CD14-positive monocyte (primary cell): Measurements from ENCODE around the gene MPP2. TPM values are rescaled to one million over a fixed set of nuclear protein-coding genes. Genes with fewer than 3 reads are reported as not detected.
A peak's percentile ranks its signal among the peaks of the same experiment; 100 is the strongest.

Experiments used
- DNase-seq, 3 donors: peaks; one replicate each; pipeline ENCODE4 v3.0.0-alpha.2; 2011 to 2022
- H2AFZ ChIP-seq: 2 replicates; pipeline ENCODE4 v1.6.0; 2012; ENCODE audit warnings: mild to moderate bottlenecking, low read depth, low read length, inconsistent platforms; ENCODE audit not compliant: insufficient read depth, poor library complexity, severe bottlenecking
- H3K27ac ChIP-seq, 2 donors: 1 replicate in 1 of 2; 2 replicates in 1 of 2; pipeline ENCODE4 v1.5.1; 2012 to 2013; ENCODE audit warnings: low read length in 2 of 2, control low read depth in 1 of 2, inconsistent platforms in 1 of 2, low read depth in 1 of 2, mild to moderate bottlenecking in 1 of 2
- H3K27me3 ChIP-seq, 2 donors: one replicate each; pipeline versions ENCODE4 v1.6.0 to v1.6.1; 2011 to 2013; ENCODE audit warnings: low read length in 2 of 2; ENCODE audit not compliant: control insufficient read depth in 2 of 2, insufficient read depth in 2 of 2
- H3K36me3 ChIP-seq, 2 donors: replicated peaks in 1 of 2; 1 replicate in 1 of 2; 2 replicates in 1 of 2; pipeline versions ENCODE4 v1.5.1 to v1.6.1; 2012 to 2013; ENCODE audit warnings: low read length in 2 of 2, control low read depth in 1 of 2, inconsistent platforms in 1 of 2, mild to moderate bottlenecking in 1 of 2; ENCODE audit not compliant: insufficient read depth in 2 of 2, control insufficient read depth in 1 of 2
- H3K4me1 ChIP-seq, 2 donors: 1 replicate in 1 of 2; 2 replicates in 1 of 2; pipeline versions ENCODE4 v1.5.1 to v1.6.1; 2012 to 2013; ENCODE audit warnings: low read length in 2 of 2, control low read depth in 1 of 2, inconsistent platforms in 1 of 2, mild to moderate bottlenecking in 1 of 2, moderate library complexity in 1 of 2; ENCODE audit not compliant: insufficient read depth in 2 of 2, control insufficient read depth in 1 of 2
- H3K4me2 ChIP-seq: replicated peaks from 2 replicates; pipeline ENCODE3; 2012; ENCODE audit warnings: low read length, moderate library complexity, mild to moderate bottlenecking; ENCODE audit not compliant: poor library complexity, severe bottlenecking; ENCODE audit errors: extremely low read depth
- H3K4me3 ChIP-seq, 3 experiments: fragments of 200-600 bp in 1 of 3; sonication (generic) in 1 of 3; replicated peaks in 1 of 3; 1 replicate in 2 of 3; 2 replicates in 1 of 3; pipeline ENCODE4 v1.5.1; 2011 to 2013; ENCODE audit warnings: low read length in 3 of 3, mild to moderate bottlenecking in 3 of 3, control low read depth in 2 of 3, low read depth in 2 of 3, inconsistent platforms in 1 of 3, moderate library complexity in 1 of 3
- H3K79me2 ChIP-seq: 2 replicates; pipeline ENCODE4 v1.6.0; 2012; ENCODE audit warnings: mild to moderate bottlenecking, control low read depth, inconsistent platforms, low read length, moderate library complexity; ENCODE audit not compliant: insufficient read depth
- H3K9ac ChIP-seq: 2 replicates; pipeline ENCODE4 v1.6.0; 2017; ENCODE audit warnings: low read length, mild to moderate bottlenecking; ENCODE audit not compliant: insufficient read depth, poor library complexity, severe bottlenecking
- H3K9me3 ChIP-seq, 2 donors: replicated peaks in 1 of 2; 1 replicate in 1 of 2; 2 replicates in 1 of 2; pipeline versions ENCODE4 v1.5.1 to v1.6.1; 2012 to 2013; ENCODE audit warnings: low read length in 2 of 2, control low read depth in 1 of 2; ENCODE audit not compliant: control insufficient read depth in 1 of 2, insufficient read depth in 1 of 2
- H4K20me1 ChIP-seq: 2 replicates; pipeline ENCODE4 v1.6.0; 2012; ENCODE audit warnings: mild to moderate bottlenecking, low read length, control low read depth, moderate library complexity; ENCODE audit not compliant: insufficient read depth
- H3K27ac Mint-ChIP-seq, 7 donors: one replicate each; pipeline ENCODE4 v1.8.0; 2020; ENCODE audit warnings: mild to moderate bottlenecking in 7 of 7, mixed read lengths in 7 of 7, moderate library complexity in 6 of 7, inconsistent platforms in 2 of 7
- H3K27me3 Mint-ChIP-seq, 3 donors: one replicate each; pipeline ENCODE4 v1.8.0; 2021 to 2022; ENCODE audit warnings: low read depth in 3 of 3, mild to moderate bottlenecking in 3 of 3, mixed read lengths in 3 of 3, moderate library complexity in 3 of 3, inconsistent platforms in 1 of 3
- H3K36me3 Mint-ChIP-seq, 2 donors: one replicate each; pipeline ENCODE4 v1.8.0; 2020; ENCODE audit warnings: mixed read lengths in 2 of 2, inconsistent platforms in 1 of 2, mild to moderate bottlenecking in 1 of 2
- H3K4me1 Mint-ChIP-seq: one replicate; pipeline ENCODE4 v1.8.0; 2020; ENCODE audit warnings: mild to moderate bottlenecking, mixed read lengths
- H3K4me3 Mint-ChIP-seq, 2 donors: one replicate each; pipeline ENCODE4 v1.8.0; 2020; ENCODE audit warnings: mild to moderate bottlenecking in 2 of 2, mixed read lengths in 2 of 2, moderate library complexity in 1 of 2
- H3K9me3 Mint-ChIP-seq, 7 donors: one replicate each; pipeline ENCODE4 v1.8.0; 2020 to 2022; ENCODE audit warnings: mixed read lengths in 7 of 7, mild to moderate bottlenecking in 6 of 7, moderate library complexity in 6 of 7, inconsistent platforms in 2 of 7
- CTCF ChIP-seq: fragments of 200-600 bp; IDR thresholded peaks from one replicate; pipeline ENCODE4 v1.8.0; 2022; ENCODE audit warnings: antibody characterized with exemption, mild to moderate bottlenecking
- WGBS: methylation state at CpG from one replicate; pipeline ENCODE4 v1.1.5; 2013; ENCODE audit warnings: missing lambda C conversion rate; ENCODE audit not compliant: insufficient coverage; 5-methylcytosine and 5-hydroxymethylcytosine counted together
- intact Hi-C, 2 donors: fragments of 100-400 bp; cut with micrococcal nuclease; formaldehyde crosslinking; loops; one replicate each; pipeline versions ENCODE4 v1.15.0 to v1.15.1; 2023
- polyA plus RNA-seq, 3 donors: library from polyadenylated mRNA; depleted of rRNA in 1 of 3; unstranded in 2 of 3; stranded (reverse) in 1 of 3; fragments of 300-500 nt in 2 of 3; fragments of >200 nt in 1 of 3; fragmentation: Illumina TruSeq in 2 of 3; gene quantifications; 1 replicate in 2 of 3; 2 replicates in 1 of 3; pipeline ENCODE4 v1.2.3, GENCODE V29; 2012 to 2021

The MPP2 gene
- polyA plus RNA-seq, 3 donors: not detected

GRCh38 chr17:43879723-43880419 lies 27.5 kb downstream of the MPP2 start:
- no peak for DNase-seq
- Mint-ChIP-seq H3K27me3 (peaks cover 7 to 11% (median 9%) of the 10 kb centered on the region in 3 donors), H3K27ac (peak overlapping the region in 1 of 7 donors; percentile 49), H3K36me3 (no peaks in the 10 kb centered on the region), H3K4me1 (peaks cover 3% of the 10 kb centered on the region), H3K4me3 (no peak overlapping the region), H3K9me3 (peaks cover 0 to 2% (median 0%) of the 10 kb centered on the region in 7 donors)
- H3K36me3 ChIP-seq: no peaks in the 10 kb centered on the region
- H4K20me1 ChIP-seq: no peaks in the 10 kb centered on the region
- H3K9ac ChIP-seq: no peak overlapping the region
- H3K4me3 ChIP-seq: no peak overlapping the region
- TF ChIP-seq CTCF: no peak
- intact Hi-C loops: no loop called here
- no peak overlapping the region for H3K4me2 ChIP-seq
- H3K9me3 ChIP-seq: no peaks in the 10 kb centered on the region
- H3K79me2 ChIP-seq: no peaks in the 10 kb centered on the region
- no peaks in the 10 kb centered on the region for H3K4me1 ChIP-seq
- no peaks in the 10 kb centered on the region for H3K27me3 ChIP-seq
- H2AFZ ChIP-seq: no peak overlapping the region
- whole genome bisulfite sequencing: 92% methylated on average over 14 of the region's 20 CpGs
- H3K27ac ChIP-seq: no peak overlapping the region

GRCh38 chr17:43878260-43879175 lies 28.8 kb downstream of the MPP2 start:
- no peaks in the 10 kb centered on the region for H3K36me3 Mint-ChIP-seq
- Histone ChIP-seq H3K4me3 (no peak overlapping the region), H3K36me3 (no peaks in the 10 kb centered on the region), H2AFZ (no peak overlapping the region), H4K20me1 (no peaks in the 10 kb centered on the region), H3K79me2 (no peaks in the 10 kb centered on the region), H3K27ac (no peak overlapping the region), H3K9me3 (no peaks in the 10 kb centered on the region), H3K27me3 (no peaks in the 10 kb centered on the region), H3K4me2 (no peak overlapping the region), H3K4me1 (no peaks in the 10 kb centered on the region), H3K9ac (no peak overlapping the region)
- no peak overlapping the region for H3K27ac Mint-ChIP-seq
- H3K4me1 Mint-ChIP-seq: peaks cover 3% of the 10 kb centered on the region
- intact Hi-C loops: no loop called here
- H3K9me3 Mint-ChIP-seq: peaks cover 0 to 2% (median 0%) of the 10 kb centered on the region in 7 donors
- peak; percentile 98 for TF ChIP-seq CTCF
- DNase-seq: peak; percentile 43 to 58 (median 43)
- 33% methylated on average over 7 of the region's 13 CpGs for WGBS
- H3K4me3 Mint-ChIP-seq: no peak overlapping the region
- H3K27me3 Mint-ChIP-seq: peaks cover 3 to 11% (median 9%) of the 10 kb centered on the region in 3 donors
